Measurements from ENCODE around the gene FAAP20. TPM values are rescaled to one million over a fixed set of nuclear protein-coding genes. Genes with fewer than 3 reads are reported as not detected.

FAAP20 gene
- total and polyA plus RNA-seq, 2 experiments from 2014 or later = 130 to 188 TPM

GRCh38 chr1:2231532-2232254 is 37.1 kb upstream of the FAAP20 start:
- no peaks in the 10 kb centered on the region for H3K9me3 ChIP-seq (ENCODE audit: low read depth)
- peak overlapping the region; percentile 56 for H3K4me3 ChIP-seq
- H3K27ac ChIP-seq = peak overlapping the region; percentile 41
- no peaks in the 10 kb centered on the region for H3K27me3 ChIP-seq
- peaks cover 52% of the 10 kb centered on the region for H3K4me1 ChIP-seq (ENCODE audit: low read depth)
- no peaks in the 10 kb centered on the region for H3K36me3 ChIP-seq
- DNase-seq (ENCODE audit: low read depth in 1 of 2, low spot score in 1 of 2) = peak in 1 of 2 donors; percentile 90
- no peak for TF ChIP-seq CTCF (IDR thresholded peaks at IDR 0.05; ENCODE audit: low read depth, low read length)

GRCh38 chr1:2230781-2231531 is 36.4 kb upstream of the FAAP20 start:
- Histone ChIP-seq H3K27ac (peak overlapping the region; percentile 41), H3K4me1 (ENCODE audit: low read depth) (peaks cover 52% of the 10 kb centered on the region), H3K27me3 (no peaks in the 10 kb centered on the region), H3K9me3 (ENCODE audit: low read depth) (no peaks in the 10 kb centered on the region), H3K4me3 (peak overlapping the region; percentile 56), H3K36me3 (no peaks in the 10 kb centered on the region)
- peak in 1 of 2 donors; percentile 22 for DNase-seq (ENCODE audit: low read depth in 1 of 2, low spot score in 1 of 2)
- no peak for TF ChIP-seq CTCF (IDR thresholded peaks at IDR 0.05; ENCODE audit: low read depth, low read length)

- Histone ChIP-seq H3K4me3 (peak overlapping the region; percentile 56), H3K27ac (peak overlapping the region; percentile 61), H3K4me1 (ENCODE audit: low read depth) (peaks cover 52% of the 10 kb centered on the region), H3K27me3 (no peaks in the 10 kb centered on the region), H3K36me3 (no peaks in the 10 kb centered on the region), H3K9me3 (ENCODE audit: low read depth) (no peaks in the 10 kb centered on the region)
- no peak for TF ChIP-seq CTCF (IDR thresholded peaks at IDR 0.05; ENCODE audit: low read depth, low read length)
- DNase-seq (ENCODE audit: low read depth in 1 of 2, low spot score in 1 of 2) = peak in 1 of 2 donors; percentile 59
Measured at GRCh38 chr1:2229911-2230731, 35.5 kb upstream of the FAAP20 start.

- peak; percentile 4 for TF ChIP-seq CTCF (IDR thresholded peaks at IDR 0.05; ENCODE audit: low read depth, low read length)
- Histone ChIP-seq H3K27me3 (no peaks in the 10 kb centered on the region), H3K4me3 (peak overlapping the region; percentile 56), H3K4me1 (ENCODE audit: low read depth) (peaks cover 47% of the 10 kb centered on the region), H3K36me3 (no peaks in the 10 kb centered on the region), H3K9me3 (ENCODE audit: low read depth) (no peaks in the 10 kb centered on the region), H3K27ac (peak overlapping the region; percentile 61)
- DNase-seq (ENCODE audit: low read depth in 1 of 2, low spot score in 1 of 2) = peak; percentile 79 to 83
Measured at GRCh38 chr1:2229037-2229864, 34.7 kb upstream of the FAAP20 start.

GRCh38 chr1:2228694-2229036 is 34.1 kb upstream of the FAAP20 start:
- DNase-seq (ENCODE audit: low read depth in 1 of 2, low spot score in 1 of 2) = peak in 1 of 2 donors; percentile 38
- Histone ChIP-seq H3K27me3 (no peaks in the 10 kb centered on the region), H3K36me3 (no peaks in the 10 kb centered on the region), H3K4me3 (peak overlapping the region; percentile 56), H3K27ac (no peak overlapping the region), H3K4me1 (ENCODE audit: low read depth) (peaks cover 41% of the 10 kb centered on the region), H3K9me3 (ENCODE audit: low read depth) (no peaks in the 10 kb centered on the region)
- TF ChIP-seq CTCF (IDR thresholded peaks at IDR 0.05; ENCODE audit: low read depth, low read length) = no peak

Data from cardiac muscle cell (in vitro differentiated cells and primary cell).